CD4-positive, alpha-beta T cell treated with Interleukin-12 subunit alpha and Interleukin-12 subunit beta, for 1 hour (primary cell): ENCODE data around the gene UGGT2.
"Not testable (repeated sequence)": the region's sequence is repeated elsewhere in the genome, so short reads cannot be mapped to it uniquely, and the experiment has no call there.

ENCODE experiments used
- DNase-seq: peaks from one replicate; pipeline ENCODE4 v3.0.0-alpha.2; 2020

Gene UGGT2

DNA sequence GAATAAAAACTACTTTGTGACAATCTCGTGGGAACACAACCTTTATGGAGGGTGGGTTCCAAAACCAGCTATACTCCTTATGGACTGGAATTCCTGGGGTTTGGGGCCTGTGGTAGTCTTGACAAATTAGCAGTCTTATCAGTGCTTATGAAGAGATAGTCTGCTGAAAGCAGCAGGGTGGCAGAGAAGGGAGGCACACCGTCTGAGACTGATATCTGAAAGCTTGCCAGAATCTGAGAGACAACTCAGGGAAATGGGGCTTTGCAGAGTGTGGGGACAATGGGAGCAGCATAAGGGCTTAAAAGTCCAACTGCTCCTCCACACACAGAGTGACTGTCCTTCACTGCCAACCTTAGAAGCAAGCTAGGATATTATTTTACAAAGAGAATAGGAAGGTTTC, 95.9 kb downstream of the UGGT2 start:
- DNase-seq: no peak

DNA sequence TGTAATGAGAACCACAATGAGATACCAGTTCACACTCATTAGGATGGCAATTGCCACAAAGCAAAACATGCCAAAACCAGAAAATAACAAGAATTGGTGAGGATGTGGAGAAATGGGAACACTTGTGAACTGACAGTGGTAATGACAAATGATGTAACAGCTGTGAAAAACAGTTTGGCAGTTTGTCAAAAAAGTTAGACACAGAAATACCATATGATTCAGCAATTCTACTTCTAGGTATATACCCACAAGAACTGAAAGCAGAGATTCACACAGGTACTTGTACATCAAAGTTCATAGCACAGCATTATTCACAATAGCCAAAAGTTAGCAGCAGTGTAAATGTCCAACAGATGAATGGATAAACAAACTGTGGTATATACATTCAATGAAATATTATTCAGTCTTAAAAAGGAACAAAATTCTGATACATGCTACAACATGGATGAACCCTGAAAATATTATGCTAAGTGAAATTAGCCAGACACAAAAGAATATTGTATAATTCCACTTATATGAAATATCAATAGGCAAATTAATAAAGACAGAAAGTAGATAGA, 96.5 kb downstream of the UGGT2 start:
- no peak for DNase-seq

DNA sequence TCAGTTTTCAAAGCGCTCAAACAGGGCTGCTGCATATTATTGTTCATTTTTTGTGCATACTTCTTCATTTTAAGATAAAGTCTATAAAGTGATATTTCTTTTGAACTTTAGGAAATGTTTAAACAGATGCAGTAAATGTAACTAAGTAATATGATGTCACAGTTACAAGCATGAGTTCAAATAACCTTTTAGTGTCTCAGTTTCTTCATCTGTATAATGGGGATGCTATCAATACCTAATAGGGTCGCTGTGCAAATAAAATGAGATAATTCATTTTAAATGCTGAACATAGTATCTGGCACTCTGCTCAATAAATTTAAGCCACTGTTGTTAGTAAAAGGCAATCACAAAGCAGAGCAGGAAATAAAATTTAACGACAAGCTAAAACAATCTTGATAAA, 97.5 kb downstream of the UGGT2 start:
- no peak for DNase-seq

DNA sequence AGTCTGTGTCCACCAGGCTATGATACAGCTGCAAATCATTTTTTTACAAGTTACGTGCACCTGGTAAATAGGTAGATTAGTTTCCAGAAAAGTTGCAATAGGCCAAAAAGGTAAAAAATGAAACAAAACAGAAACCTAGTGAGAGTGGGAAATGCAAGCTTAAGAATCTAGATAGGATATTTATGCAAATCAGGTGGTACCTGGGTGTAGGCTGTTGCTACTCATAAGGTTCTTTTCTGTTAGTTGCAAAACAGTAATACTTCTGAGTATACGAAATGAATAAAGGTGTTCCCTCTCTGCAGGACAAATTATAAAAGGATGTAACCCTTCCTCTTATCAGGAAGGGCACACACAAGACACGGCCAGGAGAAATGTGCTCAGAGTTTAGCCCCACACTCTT, 97.9 kb downstream of the UGGT2 start:
- DNase-seq: no peak

DNA sequence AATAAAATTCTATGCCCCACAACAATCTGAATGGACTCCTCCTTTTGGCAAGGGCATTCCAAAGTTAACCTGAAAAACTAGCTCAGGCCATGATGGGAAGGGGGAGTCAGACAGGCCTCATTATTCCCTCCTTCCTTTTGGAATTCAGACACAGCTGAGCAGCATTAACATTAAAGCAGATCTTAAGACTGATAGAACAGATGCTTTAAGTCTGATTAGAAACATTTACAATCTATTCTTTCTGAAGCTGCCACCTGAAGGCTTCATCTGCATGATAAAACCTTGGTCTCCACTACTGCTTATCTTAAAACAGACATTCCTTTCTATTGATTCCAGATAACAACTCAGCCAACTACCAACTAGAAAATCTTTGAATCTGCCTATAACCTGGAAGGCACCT, 98.9 kb downstream of the UGGT2 start:
- no peak for DNase-seq

DNA sequence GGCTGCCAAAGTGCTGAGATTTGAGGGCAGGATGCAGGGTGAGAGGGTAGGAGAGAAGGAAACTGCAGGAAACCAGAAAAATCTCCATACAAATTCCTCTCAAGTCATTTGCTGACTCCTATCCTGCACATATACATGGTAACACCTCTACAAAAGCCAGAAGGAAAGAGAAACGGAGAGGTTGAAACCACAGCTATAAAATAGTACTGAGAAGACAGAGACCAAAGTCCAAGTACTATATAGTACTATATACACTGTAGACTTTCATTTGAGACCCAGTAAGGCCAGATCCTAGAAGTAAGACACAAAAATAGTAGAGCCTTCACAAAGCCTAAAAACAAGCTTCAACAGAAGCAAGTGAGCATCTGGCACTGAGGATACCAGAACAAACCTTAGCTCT, 103.1 kb downstream of the UGGT2 start:
- no peak for DNase-seq

DNA sequence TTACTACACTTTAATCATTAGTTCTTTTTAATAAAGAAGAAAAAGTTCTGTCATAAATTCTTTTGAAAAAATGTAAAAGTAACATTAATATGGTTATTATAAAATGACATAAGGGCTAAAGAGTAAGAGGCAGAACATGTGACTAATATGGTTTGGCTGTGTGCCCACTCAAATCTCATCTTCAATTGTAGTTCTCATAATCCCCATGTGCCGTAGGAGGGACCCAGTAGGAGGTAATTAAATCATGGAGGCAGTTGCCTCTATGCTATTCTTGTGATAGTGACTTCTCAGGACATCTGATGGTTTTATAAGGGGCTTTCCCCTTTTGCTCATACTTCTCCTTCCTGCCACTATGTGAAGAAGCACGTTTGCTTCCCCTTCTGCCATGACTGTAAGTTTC, 104.5 kb downstream of the UGGT2 start:
- no peak for DNase-seq

DNA sequence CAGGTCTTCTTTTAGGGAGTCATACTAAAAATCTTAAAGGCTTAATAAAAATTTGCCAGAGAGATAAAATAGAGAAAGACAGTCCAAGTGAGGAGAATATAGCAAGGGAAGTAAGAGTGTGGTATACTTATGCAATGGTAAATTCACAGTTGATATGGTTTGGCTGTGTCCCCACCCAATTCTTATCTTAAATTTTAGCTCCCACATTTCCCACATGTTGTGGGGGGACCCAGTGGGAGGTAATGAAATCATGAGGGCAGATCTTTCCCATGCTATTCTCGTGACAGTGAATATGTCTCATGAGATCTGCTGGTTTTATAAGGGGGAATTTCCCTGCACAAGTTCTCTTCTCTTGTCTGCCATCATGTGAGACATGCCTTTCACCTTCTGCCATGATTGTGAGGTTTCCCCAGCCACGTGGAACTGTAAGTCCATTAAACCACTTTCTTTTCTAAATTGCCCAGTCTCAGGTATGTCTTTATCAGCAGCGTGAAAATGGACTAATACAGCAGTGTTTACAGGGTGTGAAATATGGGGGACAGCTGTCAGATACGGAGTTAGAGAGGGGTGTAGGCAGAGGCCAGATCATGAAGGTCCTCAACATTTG, 115.4 kb downstream of the UGGT2 start:
- no peak for DNase-seq

DNA sequence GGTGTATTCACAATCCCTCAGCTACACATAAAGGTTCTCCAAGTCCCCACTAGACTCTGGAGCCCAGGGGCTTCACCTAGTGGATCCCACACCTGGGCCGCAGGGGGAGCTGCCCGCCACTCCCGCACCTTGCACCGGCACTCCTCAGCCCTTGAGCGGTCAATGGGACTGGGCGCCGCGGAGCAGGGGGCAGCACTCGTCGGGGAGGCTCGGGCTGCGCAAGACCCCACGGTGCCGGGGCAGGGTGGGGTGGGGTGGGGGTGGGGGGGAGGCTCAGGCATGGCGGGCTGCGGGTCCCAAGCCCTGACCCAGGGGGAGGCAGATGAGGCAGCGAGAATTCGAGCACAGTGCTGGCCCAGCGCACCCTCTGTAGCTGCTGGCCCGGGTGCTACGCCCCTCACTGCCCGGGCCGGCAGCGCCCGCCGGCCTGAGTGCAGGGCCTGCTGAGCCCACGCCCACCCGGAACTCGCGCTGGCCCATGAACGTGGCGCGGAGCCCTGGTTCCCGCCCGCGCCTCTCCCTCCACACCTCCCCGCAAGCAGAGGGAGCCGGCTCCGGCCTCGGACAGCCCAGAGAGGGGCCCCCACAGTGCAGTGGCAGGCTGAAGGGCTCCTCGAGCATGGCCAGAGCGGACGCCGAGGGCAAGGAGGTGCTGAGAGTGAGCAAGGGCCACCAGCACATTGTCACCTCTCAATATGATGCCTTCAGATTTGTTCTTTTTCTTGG, 121.7 kb downstream of the UGGT2 start:
- DNase-seq: no peak

DNA sequence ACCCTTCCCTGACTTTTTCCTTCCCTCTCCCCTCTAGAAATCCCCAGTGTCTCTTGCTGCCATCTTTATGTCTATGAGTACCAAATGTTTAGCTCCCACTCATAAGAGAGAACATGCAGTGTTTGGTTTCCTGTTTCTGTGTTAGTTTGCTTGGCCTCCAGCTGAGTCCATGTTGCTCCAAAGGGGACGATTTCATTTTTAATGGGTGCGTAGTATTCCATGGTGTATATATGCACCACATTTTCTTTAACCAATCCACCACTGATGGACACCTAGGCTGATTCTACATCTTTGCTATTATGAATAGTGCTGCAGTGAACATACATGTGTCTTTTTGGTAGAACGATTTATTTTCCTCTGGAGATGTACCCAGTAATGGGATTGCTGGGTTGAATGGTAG, 123.8 kb downstream of the UGGT2 start:
- DNase-seq: no peak

DNA sequence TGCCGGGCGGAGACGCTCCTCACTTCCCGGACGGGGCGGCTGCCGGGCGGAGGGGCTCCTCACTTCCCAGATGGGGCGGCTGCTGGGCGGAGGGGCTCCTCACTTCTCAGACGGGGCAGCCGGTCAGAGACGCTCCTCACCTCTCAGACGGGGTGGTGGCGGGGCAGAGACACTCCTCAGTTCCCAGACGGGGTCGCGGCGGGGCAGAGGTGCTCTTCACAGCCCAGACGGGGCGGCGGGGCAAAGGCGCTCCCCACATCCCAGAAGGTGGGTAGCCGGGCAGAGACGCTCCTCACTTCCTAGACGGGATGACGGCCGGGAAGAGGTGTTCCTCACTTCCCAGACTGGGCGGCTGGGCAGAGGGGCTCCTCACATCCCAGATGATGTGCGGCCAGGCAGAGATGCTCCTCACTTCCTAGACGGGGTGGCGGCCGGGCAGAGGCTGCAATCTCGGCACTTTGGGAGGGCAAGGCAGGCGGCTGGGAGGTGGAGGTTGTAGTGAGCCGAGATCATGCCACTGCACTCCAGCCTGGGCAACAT, 124.8 kb downstream of the UGGT2 start:
- DNase-seq: not testable (repeated sequence)

DNA sequence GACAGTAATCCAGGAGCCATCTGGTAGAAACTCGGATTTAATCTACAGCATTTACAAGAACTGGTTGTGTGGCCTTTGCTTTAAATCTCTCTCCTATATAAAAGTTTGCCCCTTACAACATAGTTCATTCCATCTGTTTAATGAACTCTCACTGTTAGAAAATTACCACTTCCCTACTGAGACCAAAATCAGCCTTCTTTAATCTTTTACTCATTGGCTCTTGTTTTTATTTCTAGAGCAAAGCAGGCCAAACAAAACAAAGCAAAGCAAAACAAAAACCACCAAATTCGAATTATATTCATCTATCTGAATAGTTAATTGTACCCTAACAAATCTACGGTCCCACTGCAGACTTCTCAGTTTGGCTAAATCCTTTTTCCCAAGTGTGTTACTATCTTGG, 127.0 kb downstream of the UGGT2 start:
- no peak for DNase-seq

DNA sequence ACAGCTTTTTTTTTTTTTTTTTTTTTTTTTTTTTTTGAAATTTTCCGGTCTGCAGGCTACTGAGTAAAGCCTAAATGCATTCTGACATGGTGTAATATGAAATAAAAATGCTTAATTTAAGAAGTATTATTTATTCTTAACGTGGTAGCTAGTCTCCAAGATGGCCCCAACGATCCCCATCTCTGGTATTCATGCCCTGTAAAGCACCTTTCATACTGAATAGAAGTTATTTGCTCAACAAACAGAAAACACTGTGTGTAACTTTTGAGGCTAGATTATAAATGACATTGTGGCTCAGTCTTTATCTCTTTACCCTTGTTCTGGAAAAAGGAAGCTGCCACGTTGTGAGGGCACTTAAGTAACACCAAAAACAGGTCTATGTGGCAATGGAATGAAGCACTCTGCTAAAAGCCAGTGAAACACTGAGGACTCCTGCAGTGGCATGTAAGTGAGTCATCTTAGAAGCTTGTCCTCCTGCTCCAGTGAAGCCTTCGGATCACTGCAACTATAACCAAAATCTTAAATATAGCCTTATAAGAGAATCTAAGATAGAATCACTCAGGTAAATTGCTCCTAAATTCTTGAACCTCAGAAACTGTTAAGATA, 128.7 kb downstream of the UGGT2 start:
- no peak for DNase-seq

DNA sequence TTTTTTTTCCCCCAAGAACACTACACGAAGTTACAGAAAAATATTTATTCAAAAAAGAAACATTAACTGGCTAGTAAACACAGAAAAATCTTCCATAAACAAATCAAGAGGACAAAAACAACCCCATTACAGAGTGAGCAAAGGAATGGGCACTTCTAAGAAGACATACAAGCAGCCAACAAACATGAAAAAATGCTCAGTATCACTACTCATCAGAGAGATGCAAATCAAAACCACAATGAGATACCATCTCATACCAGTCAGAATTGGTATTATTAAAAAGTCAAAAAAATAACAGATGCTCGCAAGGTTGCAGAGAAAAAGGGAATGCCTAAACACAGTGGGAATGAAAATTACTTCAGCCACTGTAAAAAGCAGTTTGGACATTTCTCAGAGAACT, 131.7 kb downstream of the UGGT2 start:
- no peak for DNase-seq

DNA sequence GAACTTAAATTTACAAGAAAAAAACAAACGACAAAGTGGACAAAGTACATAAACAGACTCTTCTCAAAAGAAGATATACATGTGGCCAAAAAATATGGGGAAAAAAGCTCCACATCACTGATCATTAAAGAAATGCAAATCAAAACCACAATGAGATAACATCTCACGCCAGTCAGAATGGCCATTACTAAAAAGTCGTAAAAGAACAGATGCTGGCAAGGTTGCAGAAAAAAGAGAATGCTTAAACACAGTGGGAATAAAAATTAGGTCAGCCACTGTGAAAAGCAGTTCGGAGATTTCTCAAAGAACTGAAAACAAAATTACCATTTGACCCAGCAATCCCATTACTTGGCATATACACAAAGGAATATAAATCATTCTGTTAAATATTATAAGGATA, 132.7 kb downstream of the UGGT2 start:
- DNase-seq: no peak

DNA sequence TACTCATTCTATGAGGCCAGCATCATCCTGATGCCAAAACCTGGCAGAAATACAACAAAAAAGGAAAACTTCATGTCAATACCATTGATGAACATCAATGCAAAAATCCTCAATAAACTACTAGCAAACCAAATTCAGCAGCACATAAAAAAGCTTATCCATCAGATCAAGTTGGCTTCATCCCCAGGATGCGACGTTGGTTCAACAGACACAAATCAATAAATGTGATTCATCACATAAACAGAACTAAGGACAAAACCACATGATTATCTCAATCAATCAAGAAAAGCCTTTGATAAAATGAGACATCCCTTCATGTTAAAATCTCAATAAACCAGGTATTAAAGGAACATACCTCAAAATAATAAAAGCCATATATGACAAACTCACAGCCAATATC, 134.3 kb downstream of the UGGT2 start:
- DNase-seq: no peak

DNA sequence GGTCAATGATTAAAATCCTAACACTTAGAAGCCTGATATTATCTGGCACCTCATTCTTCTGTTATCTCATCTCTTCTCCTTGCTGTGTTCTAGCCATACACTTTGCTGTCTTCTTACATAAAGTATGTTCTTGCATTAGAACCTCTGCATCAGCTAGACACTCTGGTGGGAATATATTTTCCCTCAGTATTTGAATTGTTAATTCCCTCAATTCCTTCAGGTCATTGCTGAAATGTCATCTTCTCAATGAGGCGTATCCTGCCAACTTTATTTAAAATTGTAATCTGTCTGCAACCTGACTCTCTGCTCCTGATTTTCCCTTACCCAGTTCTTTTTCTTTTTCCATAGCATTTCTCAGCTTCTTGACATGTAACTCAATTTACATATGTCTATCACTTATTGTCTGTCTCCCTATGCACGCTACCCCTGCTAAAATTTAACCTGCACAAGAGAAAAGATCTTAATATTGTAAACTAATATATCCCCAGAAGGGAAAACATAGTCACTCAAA, 138.2 kb downstream of the UGGT2 start:
- no peak for DNase-seq

DNA sequence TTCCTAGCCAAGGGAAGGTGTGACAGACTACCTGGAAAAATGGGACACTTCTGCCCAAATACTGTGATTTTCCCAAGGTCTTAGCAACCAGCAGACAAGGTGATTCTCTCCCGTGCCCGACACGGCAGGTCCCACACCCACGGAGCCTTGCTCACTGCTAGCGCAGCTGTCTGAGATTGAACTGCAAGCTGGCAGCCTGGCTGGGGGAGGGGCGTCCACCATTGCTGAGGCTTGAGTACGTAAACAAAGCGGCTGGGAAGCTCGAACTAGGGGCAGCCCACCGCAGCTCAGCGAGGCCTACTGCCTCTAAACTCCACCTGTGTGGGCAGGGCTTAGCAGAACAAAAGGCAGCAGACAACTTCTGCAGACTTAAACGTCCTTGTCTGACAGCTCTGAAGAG, 146.2 kb downstream of the UGGT2 start:
- DNase-seq: no peak

DNA sequence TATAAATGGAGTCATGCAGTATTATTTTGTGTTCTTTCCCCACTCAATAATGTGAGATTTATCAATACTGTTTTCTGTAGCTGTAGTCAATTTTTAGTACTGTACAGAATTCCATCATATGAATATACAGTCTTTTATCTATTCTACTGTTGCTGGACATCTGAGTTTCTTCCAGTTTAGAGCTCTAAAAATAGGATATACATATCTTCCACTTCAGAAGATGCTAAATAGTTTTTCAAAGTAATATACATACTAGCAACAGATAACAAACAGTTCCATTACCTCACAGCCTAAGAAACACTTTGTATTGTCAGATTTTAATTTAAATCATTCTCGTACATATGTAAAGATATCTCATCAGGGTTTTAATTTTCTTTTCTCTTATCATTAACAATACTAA, 149.6 kb downstream of the UGGT2 start:
- no peak for DNase-seq

DNA sequence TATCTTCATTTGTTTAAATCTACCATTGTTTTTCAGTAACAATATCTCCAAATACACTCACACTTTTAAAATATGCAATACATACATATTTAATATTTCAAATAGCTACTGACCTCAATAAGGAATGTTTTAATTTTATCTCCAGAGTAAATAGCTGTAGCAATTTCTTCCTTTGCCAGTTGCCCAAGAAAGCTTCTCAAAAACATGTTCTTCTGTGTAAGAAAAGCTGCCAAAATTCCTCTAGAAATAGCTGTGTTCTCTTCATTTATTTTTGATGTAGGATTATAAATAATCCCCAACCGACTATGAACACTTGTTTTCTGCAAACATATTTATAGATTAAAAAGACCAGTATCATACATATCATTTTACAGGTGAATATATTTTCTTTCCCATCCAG, 150.5 kb downstream of the UGGT2 start:
- DNase-seq: no peak

DNA sequence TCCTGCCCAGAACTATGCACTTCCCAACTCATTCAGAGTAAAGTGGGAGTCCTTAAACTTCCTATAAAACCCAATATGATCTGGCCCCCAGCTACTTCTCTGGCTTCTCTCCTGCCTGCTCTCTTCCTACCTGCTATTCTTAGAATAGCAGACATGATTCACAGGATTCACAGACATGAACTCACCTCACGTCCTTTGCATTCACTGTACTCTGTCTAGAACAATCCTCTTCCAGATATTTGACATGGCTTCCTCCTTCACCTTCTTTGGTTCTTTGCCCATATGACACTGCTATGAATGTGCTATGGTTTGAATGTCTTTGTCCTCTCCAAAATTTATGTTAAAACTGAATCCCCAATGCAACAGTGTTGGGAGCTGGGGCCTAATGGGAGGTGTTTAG, 154.9 kb downstream of the UGGT2 start:
- no peak for DNase-seq

DNA sequence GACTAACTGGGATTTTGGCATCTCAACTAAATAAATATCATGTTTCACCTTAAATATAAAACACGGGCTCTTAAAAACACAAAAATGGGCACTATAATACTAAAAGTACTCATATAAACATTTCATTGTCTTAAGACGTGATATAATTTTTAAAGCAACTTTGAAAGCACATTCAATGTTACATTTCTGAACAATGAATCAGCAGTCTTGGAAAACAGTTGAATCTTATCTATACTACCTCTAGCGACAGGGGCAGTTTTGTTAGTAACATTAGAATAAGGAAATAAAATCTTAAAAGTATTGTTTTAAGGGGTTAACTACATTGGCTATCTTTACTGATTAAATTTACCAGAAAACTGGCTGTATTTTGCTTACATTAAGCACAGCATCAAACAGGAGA, 156.9 kb downstream of the UGGT2 start:
- no peak for DNase-seq

DNA sequence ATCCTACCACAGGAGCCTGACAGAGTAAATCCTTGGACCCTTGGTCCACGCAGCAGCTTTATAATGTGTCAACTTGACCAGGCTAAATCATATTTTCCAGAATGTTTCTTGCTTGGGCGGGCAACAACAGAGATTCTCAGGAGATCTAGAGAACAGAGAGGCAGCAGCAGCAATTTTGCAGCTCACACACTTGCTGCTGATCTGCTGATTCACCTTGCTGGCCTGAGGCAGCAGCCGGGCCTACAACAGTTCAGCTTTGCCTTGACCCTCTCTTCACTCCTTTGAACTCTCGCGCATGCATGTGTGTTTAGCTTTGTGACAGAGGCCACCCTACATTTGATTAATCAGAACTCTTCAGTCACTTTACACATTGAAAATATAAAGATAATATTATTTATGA, 159.3 kb downstream of the UGGT2 start:
- no peak for DNase-seq

DNA sequence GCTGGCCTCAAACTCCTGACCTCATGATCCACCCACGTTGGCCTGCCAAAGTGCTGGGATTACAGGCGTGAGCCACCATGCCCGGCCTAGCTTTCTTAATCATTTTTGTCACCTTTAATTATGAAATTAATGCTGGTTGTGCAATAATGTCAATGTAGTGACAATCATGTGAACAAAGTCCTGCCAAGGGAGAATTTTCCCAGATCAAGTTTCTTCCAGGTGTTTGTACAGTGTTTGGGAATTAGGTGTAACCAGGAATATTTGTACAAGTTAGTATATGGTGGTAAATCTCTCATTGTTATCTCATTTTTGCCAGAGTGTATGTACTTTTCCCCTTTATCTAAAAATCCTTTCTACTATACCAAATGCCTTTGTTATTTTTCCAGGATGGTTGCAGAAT, 171.1 kb downstream of the UGGT2 start:
- no peak for DNase-seq
